ENCODE results near the gene GTF3C2.
"Not testable (repeated sequence)": the region's sequence is repeated elsewhere in the genome, so short reads cannot be mapped to it uniquely, and the experiment has no call there.

The GTF3C2 gene

DNA sequence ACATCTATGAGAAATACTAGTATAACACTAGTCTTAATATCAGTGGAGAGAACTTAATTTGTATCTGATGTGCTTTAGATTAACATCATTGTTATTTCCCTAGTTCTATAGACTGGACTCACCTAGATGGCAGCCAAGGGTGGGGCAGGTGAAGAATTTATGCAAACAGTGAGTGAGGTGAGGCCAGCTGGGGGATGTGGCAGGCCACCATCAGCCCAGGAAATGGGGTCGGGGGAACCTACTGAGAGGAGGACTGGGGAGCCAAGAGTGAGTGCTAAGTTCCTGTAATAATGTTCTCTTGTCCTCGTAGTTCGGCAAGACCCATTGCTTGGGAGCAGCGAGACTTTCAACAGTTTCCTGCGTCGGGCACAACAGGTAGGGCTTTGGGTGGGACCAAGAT, 16.4 kb upstream of the GTF3C2 start:
- DNase-seq = no peak

GRCh38 chr2:27370816-27371620, 14.5 kb upstream of the GTF3C2 start:
- DNase-seq = peak; percentile 21

GRCh38 chr2:27370026-27370815, 13.7 kb upstream of the GTF3C2 start, which contains the start of the genes EIF2B4 and SNX17:
EIF2B4 (minus strand) TSS chr2:27370338; CDS start chr2:27370314, 24 bp downstream.
SNX17 (plus strand) TSS chr2:27370616; CDS start chr2:27370744, 128 bp downstream.
- peak; percentile 96 for DNase-seq

DNA sequence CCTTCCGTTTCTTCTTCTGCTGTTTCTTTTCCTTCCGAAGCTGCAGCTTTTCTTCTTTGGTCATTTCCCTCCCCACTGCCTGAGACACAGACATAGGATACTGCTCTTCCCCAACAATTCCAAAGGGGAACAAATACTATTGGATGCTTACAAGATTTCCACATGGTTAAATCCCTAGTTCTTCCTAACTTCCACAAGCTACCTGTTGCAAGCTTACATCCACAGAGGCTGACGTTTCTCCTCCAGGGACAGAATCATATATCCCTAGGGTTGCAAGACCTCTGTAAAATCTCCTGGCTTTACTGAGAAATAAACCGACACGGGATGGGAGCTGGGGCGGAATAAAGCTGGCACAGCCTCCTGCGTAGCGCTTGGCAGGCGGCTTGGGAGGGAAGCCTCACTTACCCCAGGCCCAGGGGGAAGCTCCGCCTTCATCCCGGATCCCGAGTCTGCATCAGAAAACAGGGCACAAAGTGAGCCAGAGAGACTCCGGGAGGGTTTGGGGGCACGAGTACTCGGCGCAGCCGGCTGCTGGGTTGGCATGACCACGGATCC, 13.0 kb upstream of the GTF3C2 start:
- no peak for DNase-seq

- no peak for DNase-seq
Measured at GRCh38 chr2:27363933-27364332, 7.4 kb upstream of the GTF3C2 start.

- DNase-seq = no peak
Measured at GRCh38 chr2:27362678-27363420, 6.3 kb upstream of the GTF3C2 start.

DNA sequence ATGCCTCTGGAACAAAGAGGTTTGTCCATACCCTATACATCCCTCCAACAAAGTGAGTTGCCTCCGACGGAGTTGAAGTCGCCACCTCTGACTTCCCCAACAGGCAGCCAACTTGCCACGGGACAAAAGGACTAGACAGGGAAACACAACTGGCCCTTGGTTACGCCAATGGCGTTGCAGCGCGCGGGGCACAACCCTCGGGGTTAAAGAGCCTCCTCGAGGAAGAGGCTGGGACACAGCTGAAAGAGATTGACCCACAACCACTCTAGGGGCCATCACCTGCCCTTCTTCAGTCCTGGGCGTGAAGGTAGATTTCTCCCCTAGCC, 545 bp downstream of the GTF3C2 start:
- DNase-seq = peak; percentile 77

DNA sequence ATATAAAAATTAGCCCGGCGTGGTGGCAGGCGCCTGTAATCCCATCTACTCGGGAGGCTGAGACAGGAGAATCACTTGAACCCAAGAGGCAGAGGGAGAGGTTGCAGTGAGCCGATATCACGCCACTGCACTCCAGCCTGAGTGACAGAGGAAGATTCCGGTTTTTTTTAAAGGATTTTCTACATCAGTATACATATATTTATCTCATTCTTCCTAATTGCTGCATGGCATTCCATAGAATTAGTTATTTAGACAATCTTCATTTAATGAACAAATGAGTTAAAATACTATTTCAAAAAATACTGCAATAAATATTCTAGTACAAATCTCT, 2.0 kb downstream of the GTF3C2 start:
- no peak for DNase-seq

DNA sequence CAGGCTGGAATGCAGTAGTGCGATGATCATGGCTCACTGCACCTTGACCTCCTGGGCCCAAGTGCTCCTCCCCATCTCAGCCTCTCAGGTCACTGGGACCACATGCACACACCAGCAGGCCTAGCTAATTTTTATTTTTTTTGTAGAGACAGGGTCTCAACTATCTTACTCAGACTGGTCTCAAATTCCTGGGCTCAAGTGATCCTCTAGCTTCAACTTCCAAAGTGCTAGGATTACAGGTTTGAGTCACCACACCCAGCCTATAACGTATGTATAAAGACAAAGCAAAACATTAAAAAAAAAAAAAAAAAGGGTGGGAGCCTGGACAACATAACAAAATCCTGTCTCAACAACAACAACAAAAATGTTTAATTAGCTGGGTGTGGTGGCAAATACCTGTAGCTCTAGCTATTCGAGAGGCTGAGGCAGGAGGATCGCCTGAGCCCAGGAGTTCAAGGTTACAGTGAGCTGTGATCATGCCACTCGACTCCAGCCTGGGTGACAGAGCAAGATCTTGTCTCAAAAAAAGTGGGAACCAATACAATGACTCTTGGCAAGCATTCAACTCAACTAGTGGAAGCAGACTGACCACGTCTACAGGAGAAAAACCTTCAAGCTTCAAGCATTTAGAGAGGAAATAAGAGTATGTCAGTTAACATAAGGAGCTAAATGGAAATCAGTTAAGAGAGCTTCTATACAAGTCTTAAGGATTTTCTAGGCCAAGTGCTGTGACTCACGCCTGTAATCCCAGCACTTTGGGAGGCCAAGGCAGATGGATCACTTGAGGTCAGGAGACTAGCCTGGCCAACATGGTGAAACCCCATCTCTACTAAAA, 2.6 kb downstream of the GTF3C2 start:
- DNase-seq = peak; percentile 19

GRCh38 chr2:27353386-27353761, 3.2 kb downstream of the GTF3C2 start:
- not testable (repeated sequence) for DNase-seq

- DNase-seq = no peak
Measured at GRCh38 chr2:27351802-27352598, 4.6 kb downstream of the GTF3C2 start.

DNA sequence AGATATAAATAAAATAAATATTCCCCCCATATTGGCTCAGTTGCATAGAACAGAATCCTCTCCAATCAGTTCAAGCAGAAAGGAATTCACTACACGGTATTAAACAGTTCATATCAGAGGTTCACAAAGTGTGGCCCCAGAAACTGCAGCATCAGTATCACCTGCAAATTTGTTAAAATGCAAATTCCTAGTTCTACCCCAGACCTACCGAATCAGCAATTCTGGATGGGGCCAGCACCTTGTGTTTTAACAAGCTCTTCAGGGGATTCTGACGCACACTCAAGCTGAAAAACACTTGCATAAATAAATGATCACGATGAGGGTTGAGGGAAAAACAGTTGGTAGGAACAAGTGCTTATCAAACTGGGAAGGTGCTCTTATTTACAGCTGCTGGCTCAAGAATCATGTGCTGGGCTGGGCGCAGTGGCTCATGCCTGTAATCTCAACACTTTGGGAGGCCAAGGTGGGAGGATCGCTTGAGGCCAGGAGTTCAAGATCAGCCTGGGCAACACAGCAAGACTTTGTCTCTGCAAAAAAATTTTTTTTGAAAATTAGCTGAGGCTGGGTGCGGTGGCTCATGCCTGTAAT, 6.4 kb downstream of the GTF3C2 start:
- no peak for DNase-seq

- no peak for DNase-seq
Measured at GRCh38 chr2:27347641-27348040, 8.9 kb downstream of the GTF3C2 start.

GRCh38 chr2:27336173-27336572, 20.4 kb downstream of the GTF3C2 start:
- no peak for DNase-seq

DNA sequence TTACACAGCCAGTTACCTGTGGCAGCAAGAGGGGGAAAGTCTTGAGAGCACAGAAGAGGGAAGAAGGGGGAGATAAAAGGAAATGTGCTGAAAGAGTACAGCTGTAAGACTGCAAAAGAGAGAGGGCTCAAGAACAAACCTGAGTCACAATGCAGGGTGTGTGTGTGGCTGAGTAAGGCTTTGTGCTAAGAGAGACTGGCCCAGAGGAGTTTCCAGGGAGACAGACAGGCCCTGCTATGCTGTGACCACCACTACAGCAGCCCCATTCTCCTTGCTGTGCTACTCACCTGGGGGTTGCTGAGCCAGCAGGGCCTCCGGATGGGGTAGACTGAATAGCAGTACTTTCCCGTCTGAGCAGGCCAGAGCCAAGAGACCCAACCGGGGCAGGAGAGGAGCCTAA, 21.3 kb downstream of the GTF3C2 start:
- DNase-seq = no peak

- no peak for DNase-seq
Measured at GRCh38 chr2:27324720-27325119, 31.8 kb downstream of the GTF3C2 start.

DNA sequence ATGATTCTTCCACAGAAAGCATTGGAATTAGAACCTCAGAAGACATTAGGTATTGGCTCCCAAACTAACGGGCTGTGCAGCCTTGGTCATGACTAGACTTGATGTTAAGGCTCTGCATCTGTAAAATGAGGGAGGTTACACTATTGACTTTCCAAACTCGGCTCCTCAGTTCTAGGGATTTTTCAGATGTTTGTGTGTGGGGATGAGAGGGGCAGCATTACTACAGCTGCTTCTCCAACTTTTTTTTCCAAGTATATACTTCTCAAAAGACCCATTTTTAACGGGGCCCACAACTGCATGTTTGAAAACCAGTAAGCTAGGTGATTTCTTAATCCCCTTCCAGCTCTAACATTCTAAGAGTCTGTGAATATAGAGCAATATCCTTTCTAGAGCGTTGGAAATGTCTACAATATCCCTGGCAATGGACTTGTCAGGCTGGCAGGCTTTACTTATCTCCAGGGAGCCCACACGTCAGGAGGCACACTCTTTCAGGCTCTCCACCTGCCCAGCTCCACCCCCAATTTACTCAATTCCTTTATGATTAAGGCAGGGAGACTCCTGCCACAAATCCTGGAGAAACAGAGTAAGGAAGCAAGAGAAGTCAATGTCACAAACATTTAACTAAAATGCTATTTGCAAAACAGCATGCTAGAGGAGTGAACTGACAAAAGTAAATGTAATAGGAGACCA, 32.8 kb downstream of the GTF3C2 start:
- no peak for DNase-seq

DNA sequence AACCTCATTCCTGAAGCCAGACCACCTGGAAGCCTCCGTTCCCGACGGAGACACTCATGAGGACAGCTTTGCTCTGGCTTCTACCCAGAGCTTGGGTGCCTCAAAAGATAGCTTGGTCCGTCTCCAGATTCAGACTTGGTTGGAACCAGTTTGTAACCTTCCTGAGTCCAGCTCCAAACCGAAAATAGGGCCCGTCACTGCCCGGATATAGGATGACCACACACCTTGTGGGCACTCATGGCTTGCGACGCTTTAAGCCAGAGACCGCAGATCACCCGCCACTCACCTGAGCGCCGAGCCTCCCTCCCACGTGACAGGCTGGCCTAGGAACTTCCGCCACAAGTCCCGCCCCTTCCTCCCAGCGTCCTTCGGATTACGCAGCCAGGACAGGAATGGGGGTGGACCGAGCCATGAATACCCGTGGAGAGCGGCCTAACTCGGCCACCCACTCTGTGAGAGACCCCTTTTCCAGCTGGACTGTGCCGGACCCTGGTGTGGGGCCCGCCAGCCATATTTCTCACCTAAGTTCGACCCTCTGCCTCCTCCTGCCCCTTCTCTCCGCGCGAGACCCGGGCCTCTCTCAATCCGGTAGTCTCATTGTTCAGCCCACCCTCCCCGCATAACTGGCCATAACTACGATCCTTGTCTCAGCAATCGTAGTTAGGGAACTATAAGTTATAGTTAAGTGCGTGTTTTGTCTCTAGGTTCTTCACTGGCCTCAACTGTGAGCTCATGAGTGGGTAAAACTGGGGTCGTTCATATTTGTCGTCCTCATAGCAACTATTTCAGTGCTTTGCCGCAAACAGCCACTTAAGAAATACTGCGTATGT, 33.6 kb downstream of the GTF3C2 start, which contains the start of gene MPV17:
Gene MPV17 (minus strand): TSS at position 332 of the 830 bp plus-strand sequence. CDS start 580 bp downstream, outside the sequence.
- DNase-seq = peak; percentile 67

DNA sequence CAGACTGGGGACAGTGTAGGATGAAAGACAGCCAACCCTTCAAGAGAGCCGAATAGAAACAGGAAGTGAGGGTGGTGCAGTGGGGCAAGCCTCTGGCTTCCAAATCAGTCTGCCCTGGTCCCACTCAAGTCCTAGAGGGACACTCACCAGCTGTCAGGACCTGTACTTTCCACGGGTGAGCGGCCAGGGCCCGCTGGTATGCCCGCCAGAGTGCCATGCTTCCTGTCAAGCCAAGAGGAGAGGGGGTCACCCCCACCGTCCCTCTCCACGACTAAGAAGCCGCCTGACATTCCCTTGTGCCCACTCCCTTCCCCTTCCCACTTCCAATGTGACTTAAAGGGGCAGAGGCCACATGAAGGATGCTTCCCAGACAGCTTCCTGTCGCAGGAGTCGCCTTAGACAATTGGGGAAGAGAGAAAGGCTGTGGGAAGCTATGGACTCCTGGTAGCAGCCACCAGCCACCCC, 34.2 kb downstream of the GTF3C2 start:
- DNase-seq = no peak
